ENCODE results near the gene SMIM41.

DNA sequence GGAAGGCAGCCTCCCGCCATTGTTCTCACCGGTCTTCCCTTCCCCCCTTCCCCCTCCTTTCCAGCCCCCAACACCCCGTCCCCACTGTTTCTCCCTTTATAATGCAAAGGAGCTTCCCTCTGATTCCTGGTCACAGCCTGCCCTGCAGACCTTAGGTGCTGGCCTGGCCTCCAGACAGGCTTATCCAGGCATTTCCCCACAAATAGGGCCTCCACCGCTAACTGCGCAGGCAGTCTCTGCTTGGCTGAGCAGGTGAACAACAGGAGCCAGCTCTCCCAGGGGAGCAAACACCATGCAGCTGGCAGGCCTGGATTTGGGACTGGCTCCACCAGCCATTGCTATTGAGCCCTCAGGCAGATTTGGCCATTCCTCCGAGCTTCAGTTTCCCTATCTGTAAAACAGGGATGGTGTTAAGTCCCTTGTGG, 46.0 kb downstream of the SMIM41 start:
- TF ChIP-seq, protein P1, sequence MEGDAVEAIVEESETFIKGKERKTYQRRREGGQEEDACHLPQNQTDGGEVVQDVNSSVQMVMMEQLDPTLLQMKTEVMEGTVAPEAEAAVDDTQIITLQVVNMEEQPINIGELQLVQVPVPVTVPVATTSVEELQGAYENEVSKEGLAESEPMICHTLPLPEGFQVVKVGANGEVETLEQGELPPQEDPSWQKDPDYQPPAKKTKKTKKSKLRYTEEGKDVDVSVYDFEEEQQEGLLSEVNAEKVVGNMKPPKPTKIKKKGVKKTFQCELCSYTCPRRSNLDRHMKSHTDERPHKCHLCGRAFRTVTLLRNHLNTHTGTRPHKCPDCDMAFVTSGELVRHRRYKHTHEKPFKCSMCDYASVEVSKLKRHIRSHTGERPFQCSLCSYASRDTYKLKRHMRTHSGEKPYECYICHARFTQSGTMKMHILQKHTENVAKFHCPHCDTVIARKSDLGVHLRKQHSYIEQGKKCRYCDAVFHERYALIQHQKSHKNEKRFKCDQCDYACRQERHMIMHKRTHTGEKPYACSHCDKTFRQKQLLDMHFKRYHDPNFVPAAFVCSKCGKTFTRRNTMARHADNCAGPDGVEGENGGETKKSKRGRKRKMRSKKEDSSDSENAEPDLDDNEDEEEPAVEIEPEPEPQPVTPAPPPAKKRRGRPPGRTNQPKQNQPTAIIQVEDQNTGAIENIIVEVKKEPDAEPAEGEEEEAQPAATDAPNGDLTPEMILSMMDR (conservative IDR thresholded peaks at IDR 0.05): no peak
- TF ChIP-seq ZFX (IDR thresholded peaks at IDR 0.05): no peak
